Activated CD8-positive, alpha-beta T cell treated with anti-CD3 and anti-CD28 coated beads, Interleukin-2, amount 10 ng/mL, durations not matched to agents 7 days and 5 days (primary cell): ENCODE results near the gene SLC6A16. TPM values are rescaled to one million over a fixed set of nuclear protein-coding genes. Genes with fewer than 3 reads are reported as not detected.
"Not testable (repeated sequence)": the region's sequence is repeated elsewhere in the genome, so short reads cannot be mapped to it uniquely, and the experiment has no call there.

ENCODE experiments used
- ATAC-seq: fragments of 150-1000 bp; cut with Tn5 transposase; one replicate; pipeline ENCODE4 v1.10.0; 2021; ENCODE audit warnings: moderate library complexity
- CTCF ChIA-PET: fragments of 350-600 bp; sonication (Branson Sonifier 250); formaldehyde crosslinking; loops from one replicate; lab custom pipeline; 2021; ENCODE audit warnings: antibody characterized with exemption; lab: Charles Lee
- POLR2A ChIA-PET: fragments of 350-600 bp; sonication (Branson Sonifier 250); formaldehyde crosslinking; loops from one replicate; lab custom pipeline; 2021; ENCODE audit warnings: antibody characterized with exemption; lab: Charles Lee
- DNase-seq: peaks from one replicate; pipeline ENCODE4 v3.0.0-alpha.2; 2020
- H3K27ac Mint-ChIP-seq: one replicate; pipeline ENCODE4 v1.8.0; 2021; ENCODE audit warnings: mild to moderate bottlenecking, mixed read lengths
- H3K27me3 Mint-ChIP-seq: one replicate; pipeline ENCODE4 v1.8.0; 2021; ENCODE audit warnings: low read depth, mixed read lengths
- H3K36me3 Mint-ChIP-seq: one replicate; pipeline ENCODE4 v1.8.0; 2021; ENCODE audit warnings: low read depth, mixed read lengths
- H3K4me1 Mint-ChIP-seq: one replicate; pipeline ENCODE4 v1.8.0; 2021; ENCODE audit warnings: low read depth, mixed read lengths
- H3K4me3 Mint-ChIP-seq: one replicate; pipeline ENCODE4 v1.8.0; 2021; ENCODE audit warnings: mild to moderate bottlenecking, mixed read lengths
- H3K9me3 Mint-ChIP-seq: one replicate; pipeline ENCODE4 v1.8.0; 2022; ENCODE audit warnings: mixed read lengths; ENCODE audit not compliant: insufficient read depth
- total RNA-seq, 2 experiments: library from RNA; stranded (reverse); gene quantifications; one replicate each; pipeline ENCODE4 v1.2.3, GENCODE V29; 2021

SLC6A16 gene
- total RNA-seq, 2 experiments from 2014 or later, result 3.4 to 3.5 TPM

GRCh38 chr19:49289286-49289685 lies 35.7 kb downstream of the SLC6A16 start:
- ChIA-PET POLR2A (interaction anchor here (0.9 kb wide), 1 partner anchor 11 kb away, joined by 4 read pairs; no protein-coding TSS in a partner anchor), CTCF (interaction anchor here (0.9 to 1.6 kb wide), 3 partner anchors 12 to 63 kb away, joined by 3 to 6 read pairs (median 3); no protein-coding TSS in a partner anchor)
- ATAC-seq, H3K36me3 Mint-ChIP-seq, H3K9me3 Mint-ChIP-seq, H3K4me3 Mint-ChIP-seq, H3K27ac Mint-ChIP-seq, H3K27me3 Mint-ChIP-seq, H3K4me1 Mint-ChIP-seq, DNase-seq: not testable (repeated sequence)

- CTCF ChIA-PET, result interaction anchor here (0.9 kb wide), 1 partner anchor 62 kb away, joined by 3 read pairs; no protein-coding TSS in a partner anchor
- H3K4me3 Mint-ChIP-seq, H3K27ac Mint-ChIP-seq, ATAC-seq, DNase-seq, H3K4me1 Mint-ChIP-seq, H3K36me3 Mint-ChIP-seq, POLR2A ChIA-PET, H3K9me3 Mint-ChIP-seq, H3K27me3 Mint-ChIP-seq: not testable (repeated sequence)
Observed at GRCh38 chr19:49288205-49288604, 36.8 kb downstream of the SLC6A16 start.

GRCh38 chr19:49287141-49287770 lies 37.7 kb downstream of the SLC6A16 start:
- ChIA-PET CTCF (interaction anchor here (1.0 kb wide), 1 partner anchor 14 kb away, joined by 4 read pairs; no protein-coding TSS in a partner anchor), POLR2A (no interaction called here)
- Mint-ChIP-seq H3K36me3 (no peaks in the 10 kb centered on the region), H3K9me3 (no peaks in the 10 kb centered on the region), H3K4me1 (no peaks in the 10 kb centered on the region), H3K27me3 (peaks cover 3% of the 10 kb centered on the region), H3K4me3 (no peak overlapping the region), H3K27ac (no peak overlapping the region)
- ATAC-seq (no peak), DNase-seq (no peak)

- Mint-ChIP-seq H3K4me3 (no peak overlapping the region), H3K27ac (no peak overlapping the region), H3K4me1 (no peaks in the 10 kb centered on the region), H3K9me3 (no peaks in the 10 kb centered on the region), H3K27me3 (peaks cover 5% of the 10 kb centered on the region), H3K36me3 (no peaks in the 10 kb centered on the region)
- DNase-seq (no peak), ATAC-seq (no peak)
- ChIA-PET CTCF (interaction anchor here (1.7 kb wide), 1 partner anchor 19 kb away, joined by 5 read pairs; no protein-coding TSS in a partner anchor), POLR2A (no interaction called here)
Observed at GRCh38 chr19:49282184-49282583, 42.8 kb downstream of the SLC6A16 start.

- H3K27ac Mint-ChIP-seq, result no peak overlapping the region
- POLR2A ChIA-PET, result interaction anchor here (0.7 kb wide), 1 partner anchor 173 kb away, joined by 3 read pairs; no protein-coding TSS in a partner anchor
- DNase-seq (no peak), ATAC-seq (no peak)
- peaks cover 24% of the 10 kb centered on the region for H3K27me3 Mint-ChIP-seq
- CTCF ChIA-PET, result interaction anchor here (0.9 to 1.6 kb wide), 2 partner anchors 47 to 120 kb away, joined by 4 read pairs; no protein-coding TSS in a partner anchor
- H3K36me3 Mint-ChIP-seq, result no peaks in the 10 kb centered on the region
- no peaks in the 10 kb centered on the region for H3K4me1 Mint-ChIP-seq
- H3K4me3 Mint-ChIP-seq, result no peak overlapping the region
- H3K9me3 Mint-ChIP-seq, result no peaks in the 10 kb centered on the region
Observed at GRCh38 chr19:49272204-49272603, 52.8 kb downstream of the SLC6A16 start.

- POLR2A ChIA-PET, result no interaction called here
- CTCF ChIA-PET, result no interaction called here
- H3K27ac Mint-ChIP-seq, result no peak overlapping the region
- ATAC-seq (no peak), DNase-seq (no peak)
- H3K27me3 Mint-ChIP-seq, result peaks cover 24% of the 10 kb centered on the region
- no peaks in the 10 kb centered on the region for H3K9me3 Mint-ChIP-seq
- no peak overlapping the region for H3K4me3 Mint-ChIP-seq
- H3K36me3 Mint-ChIP-seq, result no peaks in the 10 kb centered on the region
- peaks cover 8% of the 10 kb centered on the region for H3K4me1 Mint-ChIP-seq
Observed at GRCh38 chr19:49271080-49271753, 53.8 kb downstream of the SLC6A16 start.

GRCh38 chr19:49266409-49266808 lies 58.6 kb downstream of the SLC6A16 start:
- POLR2A ChIA-PET, H3K4me3 Mint-ChIP-seq, ATAC-seq, H3K27ac Mint-ChIP-seq, H3K36me3 Mint-ChIP-seq, H3K4me1 Mint-ChIP-seq: not testable (repeated sequence)
- DNase-seq, result peak; percentile 64
- CTCF ChIA-PET, result interaction anchor here (0.8 to 3.8 kb wide), 6 partner anchors 8 to 210 kb away, joined by 3 to 11 read pairs (median 3); no protein-coding TSS in a partner anchor
- H3K9me3 Mint-ChIP-seq, result peaks cover 12% of the 10 kb centered on the region
- peaks cover 24% of the 10 kb centered on the region for H3K27me3 Mint-ChIP-seq

- DNase-seq (no peak), ATAC-seq (no peak)
- Mint-ChIP-seq H3K4me3 (no peak overlapping the region), H3K27me3 (peaks cover 30% of the 10 kb centered on the region), H3K9me3 (peaks cover 16% of the 10 kb centered on the region), H3K27ac (no peak overlapping the region), H3K36me3 (no peaks in the 10 kb centered on the region), H3K4me1 (peaks cover 8% of the 10 kb centered on the region)
- ChIA-PET POLR2A (no interaction called here), CTCF (no interaction called here)
Observed at GRCh38 chr19:49264258-49264657, 60.7 kb downstream of the SLC6A16 start.

GRCh38 chr19:49261602-49262001 lies 63.4 kb downstream of the SLC6A16 start:
- Mint-ChIP-seq H3K9me3 (peaks cover 28% of the 10 kb centered on the region), H3K4me3 (no peak overlapping the region), H3K27ac (no peak overlapping the region), H3K36me3 (peaks cover 3% of the 10 kb centered on the region), H3K4me1 (peaks cover 4% of the 10 kb centered on the region), H3K27me3 (peaks cover 34% of the 10 kb centered on the region)
- ChIA-PET CTCF (interaction anchor here (1.0 kb wide), 1 partner anchor 62 kb away, joined by 3 read pairs; no protein-coding TSS in a partner anchor), POLR2A (no interaction called here)
- DNase-seq (no peak), ATAC-seq (no peak)

- Mint-ChIP-seq H3K27ac (no peak overlapping the region), H3K4me1 (no peaks in the 10 kb centered on the region), H3K4me3 (no peak overlapping the region), H3K9me3 (peaks cover 18% of the 10 kb centered on the region), H3K27me3 (peaks cover 22% of the 10 kb centered on the region), H3K36me3 (peaks cover 3% of the 10 kb centered on the region)
- ATAC-seq, result no peak
- no peak for DNase-seq
- ChIA-PET CTCF (interaction anchor here (1.2 to 1.9 kb wide), 2 partner anchors 9 to 159 kb away, joined by 3 to 6 read pairs; no protein-coding TSS in a partner anchor), POLR2A (no interaction called here)
Observed at GRCh38 chr19:49256691-49257090, 68.3 kb downstream of the SLC6A16 start.

GRCh38 chr19:49255674-49256073 lies 69.3 kb downstream of the SLC6A16 start:
- DNase-seq (no peak), ATAC-seq (no peak)
- Mint-ChIP-seq H3K36me3 (peaks cover 3% of the 10 kb centered on the region), H3K9me3 (peaks cover 15% of the 10 kb centered on the region), H3K4me1 (no peaks in the 10 kb centered on the region), H3K27ac (no peak overlapping the region), H3K27me3 (peaks cover 18% of the 10 kb centered on the region), H3K4me3 (no peak overlapping the region)
- POLR2A ChIA-PET, result no interaction called here
- CTCF ChIA-PET, result no interaction called here

GRCh38 chr19:49249933-49250332 lies 75.1 kb downstream of the SLC6A16 start:
- H3K4me3 Mint-ChIP-seq, result no peak overlapping the region
- DNase-seq (no peak), ATAC-seq (no peak)
- H3K36me3 Mint-ChIP-seq, result no peaks in the 10 kb centered on the region
- H3K9me3 Mint-ChIP-seq, result no peaks in the 10 kb centered on the region
- no peaks in the 10 kb centered on the region for H3K4me1 Mint-ChIP-seq
- H3K27me3 Mint-ChIP-seq, result peaks cover 8% of the 10 kb centered on the region
- POLR2A ChIA-PET, result no interaction called here
- CTCF ChIA-PET, result interaction anchor here (0.6 to 1.3 kb wide), 3 partner anchors 24 to 51 kb away, joined by 3 to 4 read pairs (median 4); no protein-coding TSS in a partner anchor
- H3K27ac Mint-ChIP-seq, result no peak overlapping the region
